PC-3 (cell line): Measurements from ENCODE around the gene KCNT1. TPM values are rescaled to one million over a fixed set of nuclear protein-coding genes. Genes with fewer than 3 reads are reported as not detected.

Source experiments
- ATAC-seq: fragments of 200-7000 bp; cut with Tn5 transposase; 2 replicates; pipeline ENCODE4 v1.9.1; 2020; ENCODE audit warnings: mild to moderate bottlenecking, moderate library complexity
- BruUV-seq: library from RNA; stranded (reverse); fragments of 400-500 nt; replicated peaks from 2 replicates; lab custom pipeline; 2021; lab: Mats Ljungman, UMichigan
- CTCF ChIA-PET: fragments of 300-600 bp; sonication (Branson Sonifier 250); formaldehyde crosslinking; loops from one replicate; lab custom pipeline; 2022; ENCODE audit warnings: antibody characterized with exemption; lab: Charles Lee
- POLR2A ChIA-PET: fragments of 300-600 bp; sonication (Branson Sonifier 250); formaldehyde crosslinking; loops from one replicate; lab custom pipeline; 2022; ENCODE audit warnings: antibody characterized with exemption; ENCODE audit not compliant: unreplicated experiment; lab: Charles Lee
- DNase-seq: peaks from one replicate; pipeline ENCODE4 v3.0.0-alpha.2; 2015
- H2AFZ ChIP-seq: fragments of 300-600 bp; sonication (generic); 2 replicates; pipeline ENCODE4 v1.6.0; 2016; ENCODE audit warnings: antibody characterized with exemption, low read length
- H3F3A ChIP-seq: fragments of 300-600 bp; sonication (generic); one replicate; pipeline ENCODE4 v1.6.0; 2017; ENCODE audit warnings: antibody characterized with exemption, low read length, control low read depth, mild to moderate bottlenecking; ENCODE audit not compliant: unreplicated experiment
- H3K27ac ChIP-seq: fragments of 300-600 bp; sonication (generic); 2 replicates; pipeline ENCODE4 v1.5.1; 2016; ENCODE audit warnings: mild to moderate bottlenecking, low read length
- H3K27me3 ChIP-seq: fragments of 300-600 bp; sonication (generic); 2 replicates; pipeline ENCODE4 v1.6.1; 2016; ENCODE audit warnings: low read length, mixed read lengths
- H3K36me3 ChIP-seq: fragments of 300-600 bp; sonication (generic); 2 replicates; pipeline ENCODE4 v1.6.1; 2016; ENCODE audit warnings: low read depth, mixed run types, low read length, mixed read lengths
- H3K4me1 ChIP-seq: fragments of 300-600 bp; sonication (generic); 2 replicates; pipeline ENCODE4 v1.5.1; 2016; ENCODE audit warnings: low read length; ENCODE audit not compliant: insufficient read depth
- H3K4me2 ChIP-seq: fragments of 300-600 bp; sonication (generic); 2 replicates; pipeline ENCODE4 v1.6.0; 2016; ENCODE audit warnings: low read length
- H3K4me3 ChIP-seq: fragments of 300-600 bp; sonication (generic); 2 replicates; pipeline ENCODE4 v1.5.1; 2016; ENCODE audit warnings: mild to moderate bottlenecking, low read length, mixed read lengths
- H3K79me2 ChIP-seq: fragments of 300-600 bp; sonication (generic); 2 replicates; pipeline ENCODE4 v1.6.1; 2017; ENCODE audit warnings: low read length, mixed read lengths
- H3K9ac ChIP-seq: fragments of 300-600 bp; sonication (generic); 2 replicates; pipeline ENCODE4 v1.6.0; 2016; ENCODE audit warnings: mild to moderate bottlenecking, low read length
- H3K9me2 ChIP-seq: fragments of 300-600 bp; sonication (generic); replicated peaks from 2 replicates; pipeline ENCODE4 v1.6.1; 2016; ENCODE audit warnings: mixed run types, low read length, mixed read lengths
- H3K9me3 ChIP-seq: fragments of 300-600 bp; sonication (generic); 2 replicates; pipeline ENCODE4 v1.6.1; 2016; ENCODE audit warnings: low read length, mixed read lengths
- H4K20me1 ChIP-seq: fragments of 300-600 bp; sonication (generic); 2 replicates; pipeline ENCODE4 v1.6.1; 2016; ENCODE audit warnings: low read length, mixed read lengths
- EZH2 ChIP-seq: fragments of 300-600 bp; sonication (generic); IDR thresholded peaks from one replicate; pipeline ENCODE4 v1.6.1; 2017; ENCODE audit warnings: antibody characterized with exemption, mild to moderate bottlenecking, low read length; ENCODE audit not compliant: unreplicated experiment
- EZH2phosphoT487 ChIP-seq: fragments of 300-600 bp; sonication (generic); IDR thresholded peaks from 2 replicates; pipeline ENCODE4 v1.6.1; 2018; ENCODE audit warnings: mild to moderate bottlenecking, antibody characterized with exemption, low read length, borderline replicate concordance
- intact Hi-C: fragments of 100-400 bp; cut with micrococcal nuclease; formaldehyde crosslinking; loops from 2 replicates; pipeline ENCODE4 v1.9.0; 2023
- total RNA-seq: library from RNA; depleted of rRNA; stranded (reverse); fragments of >200 nt; gene quantifications from 2 replicates; pipeline ENCODE4 v1.2.3, GENCODE V29; 2014
- TF ChIP-seq, protein P1 (sequence below): fragments of 300-600 bp; sonication (generic); conservative IDR thresholded peaks from 2 replicates; pipeline ENCODE4 v1.5.1; 2017; ENCODE audit warnings: antibody characterized with exemption, low read depth, mild to moderate bottlenecking, low read length

KCNT1 gene
- total RNA-seq, 1 experiment from 2014 or later, result not detected

DNA sequence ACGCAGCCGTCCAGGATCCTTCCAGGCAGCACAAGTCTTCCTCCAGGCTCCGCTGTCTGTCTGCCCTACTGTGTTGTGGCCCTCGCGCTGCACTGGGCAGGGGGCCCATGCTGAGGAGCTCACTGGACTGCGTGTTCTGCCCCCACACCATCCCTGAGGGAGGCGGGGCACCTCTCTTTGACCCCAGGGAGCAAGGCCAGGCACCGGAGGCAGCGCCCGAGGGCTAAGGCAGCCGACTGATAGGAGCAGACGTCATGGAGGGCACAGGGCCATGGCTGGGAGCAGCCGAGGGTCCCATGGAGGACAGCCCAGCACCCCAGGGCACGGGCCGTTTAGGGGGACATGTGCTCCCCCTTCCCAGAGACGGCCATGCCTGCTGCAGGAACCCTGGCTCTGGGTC, 46.7 kb downstream of the KCNT1 start:
- no peak overlapping the region for H3K4me3 ChIP-seq
- TF ChIP-seq, protein P1, sequence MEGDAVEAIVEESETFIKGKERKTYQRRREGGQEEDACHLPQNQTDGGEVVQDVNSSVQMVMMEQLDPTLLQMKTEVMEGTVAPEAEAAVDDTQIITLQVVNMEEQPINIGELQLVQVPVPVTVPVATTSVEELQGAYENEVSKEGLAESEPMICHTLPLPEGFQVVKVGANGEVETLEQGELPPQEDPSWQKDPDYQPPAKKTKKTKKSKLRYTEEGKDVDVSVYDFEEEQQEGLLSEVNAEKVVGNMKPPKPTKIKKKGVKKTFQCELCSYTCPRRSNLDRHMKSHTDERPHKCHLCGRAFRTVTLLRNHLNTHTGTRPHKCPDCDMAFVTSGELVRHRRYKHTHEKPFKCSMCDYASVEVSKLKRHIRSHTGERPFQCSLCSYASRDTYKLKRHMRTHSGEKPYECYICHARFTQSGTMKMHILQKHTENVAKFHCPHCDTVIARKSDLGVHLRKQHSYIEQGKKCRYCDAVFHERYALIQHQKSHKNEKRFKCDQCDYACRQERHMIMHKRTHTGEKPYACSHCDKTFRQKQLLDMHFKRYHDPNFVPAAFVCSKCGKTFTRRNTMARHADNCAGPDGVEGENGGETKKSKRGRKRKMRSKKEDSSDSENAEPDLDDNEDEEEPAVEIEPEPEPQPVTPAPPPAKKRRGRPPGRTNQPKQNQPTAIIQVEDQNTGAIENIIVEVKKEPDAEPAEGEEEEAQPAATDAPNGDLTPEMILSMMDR, result no peak
- TF ChIP-seq EZH2phosphoT487, result no peak
- TF ChIP-seq EZH2, result no peak
- intact Hi-C loops, result no loop called here
- H2AFZ ChIP-seq, result no peak overlapping the region
- H3K36me3 ChIP-seq, result no peaks in the 10 kb centered on the region
- no peaks in the 10 kb centered on the region for H3K4me1 ChIP-seq
- no peaks in the 10 kb centered on the region for H3K9me2 ChIP-seq
- no TSS peak for BruUV-seq
- no peak overlapping the region for H3K27ac ChIP-seq
- no peak overlapping the region for H3K4me2 ChIP-seq
- no peak for DNase-seq
- H3K9me3 ChIP-seq, result no peaks in the 10 kb centered on the region
- ChIA-PET POLR2A (no interaction called here), CTCF (no interaction called here)
- no peaks in the 10 kb centered on the region for H4K20me1 ChIP-seq
- H3K27me3 ChIP-seq, result no peaks in the 10 kb centered on the region
- ATAC-seq, result no peak
- H3F3A ChIP-seq, result no peaks in the 10 kb centered on the region
- H3K9ac ChIP-seq, result no peak overlapping the region
- no peaks in the 10 kb centered on the region for H3K79me2 ChIP-seq

DNA sequence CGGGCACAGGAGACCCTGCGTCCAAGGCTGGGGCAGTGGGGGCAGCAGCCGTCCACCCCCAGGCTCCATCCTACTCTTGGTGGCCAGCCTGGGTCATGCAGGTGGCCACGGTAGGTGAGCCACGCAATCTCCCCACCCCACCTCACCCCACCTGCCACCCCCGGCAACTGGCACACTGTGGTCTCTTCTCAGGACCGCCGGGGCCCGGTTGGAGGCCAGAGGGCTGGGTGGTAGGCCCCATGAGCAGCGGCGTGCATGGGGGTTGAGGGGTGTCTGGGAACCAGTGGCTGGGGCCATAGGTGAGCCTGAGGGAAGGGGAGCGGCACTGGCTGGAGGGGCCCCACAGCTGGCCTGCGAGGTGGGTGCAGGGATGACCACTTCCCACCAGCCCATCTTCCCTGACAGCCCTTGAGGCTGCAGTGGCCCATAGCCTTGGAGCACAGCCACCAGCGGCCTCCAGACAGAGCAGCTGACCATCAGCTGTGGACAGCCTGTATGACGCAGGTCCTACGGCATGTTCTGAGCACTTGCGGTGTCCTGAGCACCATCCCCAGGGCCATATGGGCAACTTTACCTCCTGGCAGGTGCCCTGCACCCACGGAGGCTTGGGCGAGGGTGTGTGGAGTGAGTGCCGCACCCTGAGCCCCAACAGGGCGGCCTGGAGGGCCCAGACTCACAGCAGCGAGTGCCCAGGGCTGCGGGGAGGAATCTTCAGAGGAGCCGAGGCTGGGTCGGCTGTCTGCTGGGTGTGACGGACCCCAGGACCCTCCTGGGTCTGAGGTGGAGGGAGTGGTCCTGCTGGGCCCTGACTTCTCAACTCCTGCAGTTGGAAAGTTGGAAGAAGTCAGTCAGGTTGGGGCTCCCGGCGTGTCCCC, 47.4 kb downstream of the KCNT1 start:
- H3F3A ChIP-seq, result no peaks in the 10 kb centered on the region
- H3K79me2 ChIP-seq, result no peaks in the 10 kb centered on the region
- DNase-seq (no peak), ATAC-seq (no peak)
- TF ChIP-seq EZH2, result no peak
- no peak for TF ChIP-seq EZH2phosphoT487
- TF ChIP-seq, protein P1, result no peak
- no peaks in the 10 kb centered on the region for H3K36me3 ChIP-seq
- H3K27me3 ChIP-seq, result no peaks in the 10 kb centered on the region
- intact Hi-C loops, result no loop called here
- no peak overlapping the region for H3K4me2 ChIP-seq
- H3K9ac ChIP-seq, result no peak overlapping the region
- no peaks in the 10 kb centered on the region for H3K4me1 ChIP-seq
- no peaks in the 10 kb centered on the region for H4K20me1 ChIP-seq
- POLR2A ChIA-PET, result no interaction called here
- no peaks in the 10 kb centered on the region for H3K9me2 ChIP-seq
- no peak overlapping the region for H3K27ac ChIP-seq
- BruUV-seq, result no TSS peak
- CTCF ChIA-PET, result no interaction called here
- H3K9me3 ChIP-seq, result no peaks in the 10 kb centered on the region
- no peak overlapping the region for H3K4me3 ChIP-seq
- no peak overlapping the region for H2AFZ ChIP-seq

- TF ChIP-seq, protein P1, result no peak
- TF ChIP-seq EZH2 (no peak), EZH2phosphoT487 (no peak)
- Histone ChIP-seq H3K9me2 (no peaks in the 10 kb centered on the region), H3K9me3 (no peaks in the 10 kb centered on the region), H2AFZ (no peak overlapping the region), H4K20me1 (no peaks in the 10 kb centered on the region), H3K9ac (no peak overlapping the region), H3K36me3 (no peaks in the 10 kb centered on the region), H3K79me2 (no peaks in the 10 kb centered on the region), H3K4me1 (no peaks in the 10 kb centered on the region), H3K4me3 (no peak overlapping the region), H3K27me3 (no peaks in the 10 kb centered on the region), H3K4me2 (no peak overlapping the region), H3K27ac (no peak overlapping the region), H3F3A (no peaks in the 10 kb centered on the region)
- intact Hi-C loops, result no loop called here
- ChIA-PET CTCF (no interaction called here), POLR2A (no interaction called here)
- ATAC-seq (no peak), DNase-seq (no peak)
- BruUV-seq, result no TSS peak
Observed at GRCh38 chr9:135750786-135751185, 48.8 kb downstream of the KCNT1 start.
